HL-60 (cell line): Measurements from ENCODE around the gene OR3A2.
"Not testable (repeated sequence)": the region's sequence is repeated elsewhere in the genome, so short reads cannot be mapped to it uniquely, and the experiment has no call there.

ENCODE experiments used
- CTCF ChIP-seq: IDR thresholded peaks from one replicate; pipeline ENCODE4 v1.5.1; 2011; ENCODE audit warnings: low read length, control low read depth, inconsistent platforms; ENCODE audit not compliant: insufficient read depth
- GABPA ChIP-seq: IDR thresholded peaks from 2 replicates; pipeline ENCODE4 v1.6.1; 2012; ENCODE audit warnings: low read depth
- POLR2AphosphoS5 ChIP-seq: IDR thresholded peaks from 2 replicates; pipeline ENCODE4 v1.6.1; 2012; ENCODE audit warnings: low read depth

GRCh38 chr17:3412216-3412615 lies 26.1 kb upstream of the OR3A2 start:
- TF ChIP-seq CTCF, POLR2AphosphoS5, GABPA: not testable (repeated sequence)
